ENCODE measurements around the gene GALNTL6. TPM values are rescaled to one million over a fixed set of nuclear protein-coding genes. Genes with fewer than 3 reads are reported as not detected.

Gene GALNTL6
- total and polyA plus RNA-seq, 2 of the 4 experiments (the other 2 are of a cell fraction), result under 0.01 TPM; not detected in 1

DNA sequence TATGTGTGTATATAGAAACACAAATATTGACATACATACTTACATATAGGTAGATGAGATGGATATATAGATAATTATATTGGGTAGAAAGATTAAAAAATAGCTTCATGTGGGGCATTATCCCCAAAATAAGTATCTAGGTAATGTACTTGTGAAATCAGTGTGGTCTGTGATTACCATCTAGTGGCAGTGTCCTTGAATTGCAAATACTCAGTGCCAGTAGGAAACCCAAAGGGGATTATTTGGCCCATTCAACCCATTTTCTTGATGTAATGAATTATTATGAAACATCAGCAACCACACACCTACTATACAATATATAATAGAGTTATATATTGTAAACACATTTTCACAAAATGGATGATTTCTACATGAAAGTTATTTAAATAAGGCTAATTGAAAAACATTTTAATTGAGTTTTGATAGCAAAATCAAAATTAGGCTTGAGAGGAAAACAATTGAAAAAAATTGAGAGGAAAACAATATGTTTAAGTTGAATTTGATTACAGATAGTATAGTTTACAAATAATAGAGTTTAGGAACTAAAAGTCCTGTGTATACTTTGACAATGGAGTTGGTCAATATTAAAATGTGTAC, 389.4 kb downstream of the GALNTL6 start:
- H3K27ac ChIP-seq (ENCODE audit: insufficient read depth, low read length), result no peak overlapping the region
- ATAC-seq (ENCODE audit: low read depth), result no peak
- DNase-seq, result peak; percentile 18
- no peak overlapping the region for H2BK15ac ChIP-seq (ENCODE audit: low read depth, low read length)
- peak; percentile 63 for TF ChIP-seq RAD21 (IDR thresholded peaks at IDR 0.05; ENCODE audit: low read length)
- no peak for TF ChIP-seq CEBPB (IDR thresholded peaks at IDR 0.05; ENCODE audit: low read depth, low read length)
- no peak for TF ChIP-seq NFE2L2 (IDR thresholded peaks at IDR 0.05; ENCODE audit: low read depth, low read length)
- no peak for TF ChIP-seq MAFK (IDR thresholded peaks at IDR 0.05; ENCODE audit: low read depth, low read length)
- TF ChIP-seq, protein P1, sequence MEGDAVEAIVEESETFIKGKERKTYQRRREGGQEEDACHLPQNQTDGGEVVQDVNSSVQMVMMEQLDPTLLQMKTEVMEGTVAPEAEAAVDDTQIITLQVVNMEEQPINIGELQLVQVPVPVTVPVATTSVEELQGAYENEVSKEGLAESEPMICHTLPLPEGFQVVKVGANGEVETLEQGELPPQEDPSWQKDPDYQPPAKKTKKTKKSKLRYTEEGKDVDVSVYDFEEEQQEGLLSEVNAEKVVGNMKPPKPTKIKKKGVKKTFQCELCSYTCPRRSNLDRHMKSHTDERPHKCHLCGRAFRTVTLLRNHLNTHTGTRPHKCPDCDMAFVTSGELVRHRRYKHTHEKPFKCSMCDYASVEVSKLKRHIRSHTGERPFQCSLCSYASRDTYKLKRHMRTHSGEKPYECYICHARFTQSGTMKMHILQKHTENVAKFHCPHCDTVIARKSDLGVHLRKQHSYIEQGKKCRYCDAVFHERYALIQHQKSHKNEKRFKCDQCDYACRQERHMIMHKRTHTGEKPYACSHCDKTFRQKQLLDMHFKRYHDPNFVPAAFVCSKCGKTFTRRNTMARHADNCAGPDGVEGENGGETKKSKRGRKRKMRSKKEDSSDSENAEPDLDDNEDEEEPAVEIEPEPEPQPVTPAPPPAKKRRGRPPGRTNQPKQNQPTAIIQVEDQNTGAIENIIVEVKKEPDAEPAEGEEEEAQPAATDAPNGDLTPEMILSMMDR (conservative IDR thresholded peaks at IDR 0.05; ENCODE audit: low read depth, low read length), result peak; percentile 47
- TF ChIP-seq SMC3 (IDR thresholded peaks at IDR 0.05; ENCODE audit: low read depth, low read length), result peak; percentile 22; the same call in 1 of the 2 replicates
- no peak overlapping the region for H2AK9ac ChIP-seq (replicated peaks; ENCODE audit: low read depth, low read length, poor library complexity)
- intact Hi-C loops (cut with micrococcal nuclease), result no loop called here
- no peak overlapping the region for H3K56ac ChIP-seq (ENCODE audit: extremely low read depth, insufficient read depth, low read length)
- no peak overlapping the region for H3K9ac ChIP-seq (ENCODE audit: low read depth, low read length)
- no peak overlapping the region for H2AFZ ChIP-seq (replicated peaks; ENCODE audit: low read length, poor library complexity)
- POLR2A ChIA-PET (ENCODE audit: unreplicated experiment), result no interaction called here
- H4K5ac ChIP-seq (ENCODE audit: low read depth, low read length), result no peak overlapping the region
- no peak overlapping the region for H3K23ac ChIP-seq (ENCODE audit: low read depth, low read length)
- no peaks in the 10 kb centered on the region for H3K36me3 ChIP-seq (ENCODE audit: control insufficient read depth, insufficient read depth, low read length)
- in situ Hi-C loops (cut with MboI; ENCODE audit: low sequenced_read_pairs), result no loop called here
- dilution Hi-C loops (cut with HindIII; ENCODE audit: low sequenced_read_pairs, unreplicated experiment), result no loop called here
- no peaks in the 10 kb centered on the region for H4K20me1 ChIP-seq (ENCODE audit: insufficient read depth, low read length)
- no peak overlapping the region for H3K14ac ChIP-seq (replicated peaks; ENCODE audit: low read depth, low read length)
- H4K8ac ChIP-seq (ENCODE audit: low read depth in 2 of 2, low read length in 2 of 2), result no peak overlapping the region
- H3K4ac ChIP-seq (ENCODE audit: low read depth, low read length), result no peak overlapping the region
- H2BK120ac ChIP-seq (ENCODE audit: low read depth, low read length), result no peak overlapping the region
- CTCF ChIA-PET, result interaction anchor here (0.8 kb wide), 1 partner anchor 33 kb away, joined by 3 read pairs; no protein-coding TSS in a partner anchor
- no peak overlapping the region for H4K91ac ChIP-seq (ENCODE audit: insufficient read depth, low read depth, low read length)
- no peak overlapping the region for H2BK20ac ChIP-seq (ENCODE audit: low read depth, low read length)
- no peaks in the 10 kb centered on the region for H3K79me1 ChIP-seq (ENCODE audit: low read depth in 1 of 2, low read length in 2 of 2)
- H3K4me2 ChIP-seq (ENCODE audit: low read depth, low read length), result no peak overlapping the region
- no peak overlapping the region for H3K18ac ChIP-seq (ENCODE audit: low read depth, low read length)
- no peaks in the 10 kb centered on the region; the same call in 1 of the 2 replicates for H3K9me3 ChIP-seq (ENCODE audit: control insufficient read depth, insufficient read depth, low read length)
- BruUV-seq (replicated peaks), result no TSS peak
- H3K4me3 ChIP-seq (ENCODE audit: insufficient read depth, low read depth, low read length), result no peak overlapping the region
- H3K9me1 ChIP-seq (ENCODE audit: insufficient read depth, low read length), result no peaks in the 10 kb centered on the region
- H2BK5ac ChIP-seq (ENCODE audit: low read depth, low read length, poor library complexity, severe bottlenecking), result no peak overlapping the region
- no peak overlapping the region for H2AK5ac ChIP-seq (ENCODE audit: low read depth, low read length)
- no peaks in the 10 kb centered on the region for H3K27me3 ChIP-seq (ENCODE audit: control insufficient read depth, insufficient read depth, low read length)
- no peaks in the 10 kb centered on the region for H3K4me1 ChIP-seq (ENCODE audit: control insufficient read depth, insufficient read depth, low read length)
